IPS-15b (cell line): Measurements from ENCODE around the gene SLC44A2.
"Not testable (repeated sequence)": the region's sequence is repeated elsewhere in the genome, so short reads cannot be mapped to it uniquely, and the experiment has no call there.

Source experiments
- H3K27me3 ChIP-seq: one replicate; pipeline ENCODE4 v1.6.1; 2013; ENCODE audit warnings: low read length; ENCODE audit not compliant: control insufficient read depth, insufficient read depth
- H3K36me3 ChIP-seq: one replicate; pipeline ENCODE4 v1.6.1; 2013; ENCODE audit warnings: low read length; ENCODE audit not compliant: control insufficient read depth, insufficient read depth
- H3K4me1 ChIP-seq: one replicate; pipeline ENCODE4 v1.6.1; 2013; ENCODE audit warnings: mild to moderate bottlenecking, low read length; ENCODE audit not compliant: control insufficient read depth, insufficient read depth
- H3K4me3 ChIP-seq: one replicate; pipeline ENCODE4 v1.5.1; 2013; ENCODE audit warnings: low read depth, low read length
- H3K9ac ChIP-seq: one replicate; pipeline ENCODE4 v1.6.1; 2013; ENCODE audit warnings: low read depth, mild to moderate bottlenecking, low read length
- H3K9me3 ChIP-seq: one replicate; pipeline ENCODE4 v1.6.1; 2013; ENCODE audit warnings: mild to moderate bottlenecking, low read length; ENCODE audit not compliant: control insufficient read depth, insufficient read depth

SLC44A2 gene

DNA sequence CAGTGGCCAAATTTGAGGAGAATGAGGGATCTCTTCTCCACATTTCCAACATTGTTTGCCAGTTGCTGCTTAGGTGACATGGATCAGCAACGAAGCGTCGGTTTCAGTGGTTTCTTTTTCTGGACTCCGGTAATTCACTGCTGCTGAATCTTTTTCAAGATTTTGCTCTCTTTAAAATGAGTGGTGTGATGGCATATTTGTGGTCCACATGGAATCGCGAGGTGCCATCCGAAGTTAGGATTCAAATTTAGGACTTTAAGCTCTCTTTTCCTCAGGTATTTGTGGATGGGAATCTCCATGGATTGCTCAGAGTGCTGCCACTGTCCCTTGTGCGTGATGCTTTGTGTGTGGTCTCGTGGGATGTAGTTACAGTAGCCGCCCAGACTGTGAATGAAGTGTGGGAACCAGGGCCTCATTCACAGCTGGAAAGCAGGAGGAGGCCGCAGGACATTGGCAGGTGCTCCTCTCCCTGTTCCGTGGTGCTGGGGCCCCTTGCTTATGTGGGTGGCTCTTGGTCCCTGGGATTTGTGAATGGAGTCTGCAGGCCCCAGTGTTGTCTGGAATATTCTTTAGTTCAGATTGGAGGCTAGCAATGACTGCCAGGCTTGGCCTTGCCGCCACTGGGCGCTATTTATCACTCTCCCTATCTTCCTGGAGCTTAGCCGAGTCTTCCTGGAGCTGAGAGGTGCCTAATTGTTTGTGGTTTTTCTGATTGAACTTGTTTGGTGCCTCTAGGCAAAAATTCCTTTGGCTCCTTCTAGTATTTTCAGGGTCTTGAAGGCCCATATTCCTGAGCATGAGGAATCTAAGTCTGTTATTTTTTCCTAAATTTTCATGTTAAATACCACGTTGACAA is 30.3 kb downstream of the SLC44A2 start:
- Histone ChIP-seq H3K9me3 (no peaks in the 10 kb centered on the region), H3K4me3 (peak overlapping the region; percentile 81), H3K4me1 (peaks cover 8% of the 10 kb centered on the region), H3K27me3 (no peaks in the 10 kb centered on the region), H3K36me3 (peaks cover 14% of the 10 kb centered on the region), H3K9ac (peak overlapping the region; percentile 99)

DNA sequence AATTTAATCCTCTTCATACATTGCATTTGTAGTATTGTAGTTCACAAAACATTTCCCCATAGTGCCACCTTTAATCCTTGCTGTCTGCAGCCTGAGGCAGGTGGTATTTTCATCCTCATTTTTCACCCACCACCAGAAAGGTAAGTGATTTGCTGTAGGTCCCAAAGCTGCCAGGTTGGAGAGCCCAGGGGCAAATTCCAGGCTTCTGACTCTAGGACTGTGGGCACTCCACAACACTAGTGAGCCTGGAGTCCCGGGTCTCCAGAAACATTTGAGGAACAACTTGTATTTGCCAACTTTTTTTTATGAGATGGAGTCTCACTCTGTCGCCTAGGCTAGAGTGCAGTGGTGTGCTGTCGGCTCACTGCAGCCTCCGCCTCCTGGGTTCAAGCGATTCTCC is 35.0 kb downstream of the SLC44A2 start:
- peaks cover 11% of the 10 kb centered on the region for H3K4me1 ChIP-seq
- peaks cover 22% of the 10 kb centered on the region for H3K36me3 ChIP-seq
- H3K9ac ChIP-seq = no peak overlapping the region
- no peak overlapping the region for H3K4me3 ChIP-seq
- no peaks in the 10 kb centered on the region for H3K27me3 ChIP-seq
- no peaks in the 10 kb centered on the region for H3K9me3 ChIP-seq

DNA sequence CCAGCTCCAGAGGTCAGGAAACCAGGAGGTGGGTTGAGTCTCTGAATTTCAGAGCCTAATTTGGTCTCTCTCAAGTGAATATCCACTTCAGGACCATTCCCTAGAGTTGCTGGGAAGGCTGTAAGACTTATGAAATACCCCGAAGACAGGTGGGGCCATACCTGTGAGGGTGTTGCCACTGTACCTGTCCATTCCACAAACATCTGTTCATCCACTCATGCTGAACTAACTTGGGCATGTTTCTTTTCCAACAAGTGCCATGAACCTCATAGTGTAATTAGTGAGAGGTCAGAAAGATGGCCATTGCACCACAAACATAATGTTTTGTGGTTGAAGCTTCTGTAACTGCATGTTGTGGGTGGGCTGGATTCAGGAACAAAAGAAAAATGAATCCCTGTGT is 36.6 kb downstream of the SLC44A2 start:
- no peak overlapping the region for H3K4me3 ChIP-seq
- H3K9me3 ChIP-seq = no peaks in the 10 kb centered on the region
- H3K9ac ChIP-seq = no peak overlapping the region
- no peaks in the 10 kb centered on the region for H3K27me3 ChIP-seq
- peaks cover 22% of the 10 kb centered on the region for H3K36me3 ChIP-seq
- peaks cover 11% of the 10 kb centered on the region for H3K4me1 ChIP-seq

DNA sequence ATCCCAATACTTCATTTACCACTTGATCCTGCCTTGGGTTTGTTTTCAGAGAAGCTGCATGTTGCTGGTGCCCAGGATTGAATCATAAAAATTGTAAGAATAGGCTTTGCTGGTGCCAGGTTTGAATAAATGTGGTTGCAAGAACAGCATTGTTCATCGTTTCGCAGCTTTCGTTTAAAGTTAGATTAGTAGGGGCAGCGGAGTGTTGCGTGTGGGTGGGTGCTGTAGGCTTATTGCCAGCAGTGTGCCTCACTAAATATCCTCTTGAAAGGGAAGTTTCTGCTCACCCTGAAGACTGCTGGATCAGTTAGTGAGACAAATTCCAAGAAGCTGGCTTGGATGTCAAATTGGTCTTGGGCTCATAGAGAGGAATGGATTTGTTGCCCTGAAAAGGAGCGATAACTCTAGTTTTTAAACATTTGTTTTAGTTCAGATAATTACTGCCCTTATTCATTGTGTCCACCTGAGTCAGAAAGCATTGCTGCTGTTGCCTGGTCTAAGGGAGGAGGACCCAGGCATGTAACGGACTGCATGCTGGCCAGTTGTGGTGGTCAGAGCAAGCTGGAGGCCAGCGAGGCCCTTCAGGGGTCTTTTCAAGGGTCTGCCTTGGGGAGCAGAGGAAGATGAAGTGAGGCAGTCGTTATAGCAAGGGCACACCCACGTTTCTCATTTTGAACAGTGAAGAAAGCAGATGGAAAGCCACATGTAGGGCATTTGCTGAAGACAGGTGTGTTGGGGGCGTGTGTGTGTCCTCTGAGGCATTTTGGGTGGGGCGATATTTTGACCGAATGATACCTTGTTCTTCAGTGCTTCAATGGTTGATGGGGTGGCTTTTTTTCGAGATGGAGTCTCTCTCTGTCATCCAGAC is 37.3 kb downstream of the SLC44A2 start:
- no peaks in the 10 kb centered on the region for H3K9me3 ChIP-seq
- no peak overlapping the region for H3K4me3 ChIP-seq
- no peaks in the 10 kb centered on the region for H3K27me3 ChIP-seq
- no peak overlapping the region for H3K9ac ChIP-seq
- peaks cover 11% of the 10 kb centered on the region for H3K4me1 ChIP-seq
- peaks cover 22% of the 10 kb centered on the region for H3K36me3 ChIP-seq

DNA sequence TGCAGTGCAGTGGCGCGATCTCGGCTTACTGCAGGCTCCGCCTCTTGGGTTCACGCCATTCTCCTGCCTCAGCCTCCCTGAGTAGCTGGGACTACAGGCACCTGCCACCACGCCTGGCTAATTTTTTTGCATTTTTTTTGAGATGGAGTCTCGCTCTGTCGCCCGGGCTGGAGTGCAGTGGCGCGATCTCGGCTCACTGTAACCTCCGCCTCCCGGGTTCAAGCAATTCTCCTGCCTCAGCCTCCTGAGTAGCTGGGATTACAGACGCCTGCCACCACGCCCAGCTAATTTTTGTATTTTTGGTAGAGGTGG is 37.9 kb downstream of the SLC44A2 start:
- not testable (repeated sequence) for H3K9me3 ChIP-seq, H3K4me3 ChIP-seq, H3K9ac ChIP-seq, H3K27me3 ChIP-seq, H3K4me1 ChIP-seq
- H3K36me3 ChIP-seq = peaks cover 24% of the 10 kb centered on the region

DNA sequence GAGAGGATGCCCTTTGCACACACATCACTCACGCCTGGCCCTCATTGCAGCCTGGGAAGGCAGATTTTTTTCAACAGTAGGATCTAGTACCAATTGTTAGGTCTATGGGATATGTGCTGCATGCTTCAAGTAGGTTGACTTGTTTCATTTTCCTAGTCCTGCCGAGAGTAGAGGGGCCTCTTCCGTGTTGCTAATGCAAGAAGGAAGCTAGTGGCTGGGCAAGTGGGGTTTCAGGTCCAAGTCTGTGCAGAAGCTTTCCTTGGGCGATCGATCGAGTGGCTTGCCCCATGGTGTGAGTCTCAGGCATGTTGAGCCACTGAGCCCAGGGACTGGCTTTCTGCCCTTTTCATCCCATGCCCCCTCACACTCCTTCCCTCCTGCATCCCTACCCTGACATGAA is 42.5 kb downstream of the SLC44A2 start:
- H3K4me3 ChIP-seq = no peak overlapping the region
- H3K9me3 ChIP-seq = no peaks in the 10 kb centered on the region
- no peaks in the 10 kb centered on the region for H3K27me3 ChIP-seq
- H3K4me1 ChIP-seq = no peaks in the 10 kb centered on the region
- no peak overlapping the region for H3K9ac ChIP-seq
- H3K36me3 ChIP-seq = peaks cover 25% of the 10 kb centered on the region

DNA sequence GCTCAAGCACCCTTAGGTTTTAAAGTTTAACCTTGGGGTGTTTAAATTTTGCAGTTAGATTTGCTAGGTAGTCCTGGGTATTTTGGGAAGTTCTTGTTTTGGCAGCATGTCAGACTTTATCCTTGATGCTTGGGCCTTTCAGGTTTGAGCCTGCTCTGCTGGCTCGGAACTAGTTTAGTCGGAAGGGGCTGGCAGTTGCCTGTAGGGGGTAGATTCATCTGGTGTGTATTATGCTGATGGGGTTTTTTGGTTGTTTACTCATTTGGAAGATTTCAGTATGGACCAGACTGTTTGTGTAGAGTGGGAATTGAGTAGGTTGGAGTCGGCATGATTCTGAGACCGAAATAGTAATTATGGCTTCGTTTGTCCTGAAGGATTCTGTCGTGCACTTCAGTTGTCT is 43.9 kb downstream of the SLC44A2 start:
- no peaks in the 10 kb centered on the region for H3K4me1 ChIP-seq
- no peaks in the 10 kb centered on the region for H3K9me3 ChIP-seq
- H3K9ac ChIP-seq = no peak overlapping the region
- H3K4me3 ChIP-seq = no peak overlapping the region
- no peaks in the 10 kb centered on the region for H3K27me3 ChIP-seq
- peaks cover 33% of the 10 kb centered on the region for H3K36me3 ChIP-seq

DNA sequence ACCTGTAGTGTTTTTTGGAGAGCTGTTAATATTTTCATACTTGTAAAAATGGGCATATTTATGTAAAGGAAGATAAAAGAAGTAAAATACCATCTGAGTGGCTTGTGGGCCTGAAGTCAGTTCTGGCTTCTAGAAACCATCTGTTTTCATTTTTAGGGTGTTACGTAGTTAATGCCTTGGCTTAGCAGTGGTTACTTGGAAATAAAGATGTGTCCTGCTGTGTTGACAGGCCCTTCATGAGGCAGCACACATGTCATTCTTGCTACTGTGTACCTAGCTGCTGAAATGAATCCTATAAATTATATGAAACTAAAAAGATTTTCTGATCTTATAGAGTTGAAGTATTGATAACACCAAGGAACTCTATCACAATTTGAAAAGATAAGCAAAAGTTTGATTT is 44.8 kb downstream of the SLC44A2 start:
- Histone ChIP-seq H3K27me3 (no peaks in the 10 kb centered on the region), H3K4me1 (no peaks in the 10 kb centered on the region), H3K9me3 (no peaks in the 10 kb centered on the region), H3K36me3 (peaks cover 33% of the 10 kb centered on the region), H3K4me3 (no peak overlapping the region), H3K9ac (no peak overlapping the region)

DNA sequence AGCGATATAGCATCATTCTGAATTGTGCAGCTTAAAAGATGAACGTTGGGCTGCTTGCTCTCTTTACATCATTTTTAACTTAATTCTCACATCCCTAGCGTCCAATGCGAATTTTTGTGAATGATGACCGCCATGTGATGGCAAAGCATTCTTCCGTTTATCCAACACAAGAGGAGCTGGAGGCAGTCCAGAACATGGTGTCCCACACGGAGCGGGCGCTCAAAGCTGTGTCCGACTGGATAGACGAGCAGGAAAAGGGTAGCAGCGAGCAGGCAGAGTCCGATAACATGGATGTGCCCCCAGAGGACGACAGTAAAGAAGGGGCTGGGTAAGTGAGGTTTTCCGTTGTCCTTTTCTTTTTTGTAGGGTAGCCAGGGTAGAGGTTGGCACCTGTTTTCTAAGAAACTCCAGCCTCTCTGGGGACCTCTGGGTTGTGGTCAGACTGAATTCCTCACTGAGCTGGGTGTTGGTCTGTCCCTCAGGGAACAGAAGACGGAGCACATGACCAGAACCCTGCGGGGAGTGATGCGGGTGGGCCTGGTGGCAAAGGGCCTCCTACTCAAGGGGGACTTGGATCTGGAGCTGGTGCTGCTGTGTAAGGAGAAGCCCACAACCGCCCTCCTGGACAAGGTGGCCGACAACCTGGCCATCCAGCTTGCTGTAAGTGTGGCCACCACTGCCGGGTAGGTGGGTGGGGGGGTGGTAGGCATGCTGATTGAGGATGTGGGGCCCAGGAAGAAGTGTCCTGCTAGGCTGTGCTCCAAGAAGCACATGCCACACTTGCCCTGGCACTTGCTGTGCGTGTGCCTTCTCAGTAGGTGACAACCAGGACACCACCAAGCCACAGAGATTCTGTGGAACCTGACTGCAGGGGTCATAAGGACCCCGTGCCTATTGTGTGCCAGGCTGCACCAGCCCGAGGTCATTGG is 45.8 kb downstream of the SLC44A2 start:
- H3K9ac ChIP-seq = no peak overlapping the region
- no peaks in the 10 kb centered on the region for H3K27me3 ChIP-seq
- no peak overlapping the region for H3K4me3 ChIP-seq
- H3K36me3 ChIP-seq = peaks cover 36% of the 10 kb centered on the region
- no peaks in the 10 kb centered on the region for H3K4me1 ChIP-seq
- H3K9me3 ChIP-seq = no peaks in the 10 kb centered on the region

DNA sequence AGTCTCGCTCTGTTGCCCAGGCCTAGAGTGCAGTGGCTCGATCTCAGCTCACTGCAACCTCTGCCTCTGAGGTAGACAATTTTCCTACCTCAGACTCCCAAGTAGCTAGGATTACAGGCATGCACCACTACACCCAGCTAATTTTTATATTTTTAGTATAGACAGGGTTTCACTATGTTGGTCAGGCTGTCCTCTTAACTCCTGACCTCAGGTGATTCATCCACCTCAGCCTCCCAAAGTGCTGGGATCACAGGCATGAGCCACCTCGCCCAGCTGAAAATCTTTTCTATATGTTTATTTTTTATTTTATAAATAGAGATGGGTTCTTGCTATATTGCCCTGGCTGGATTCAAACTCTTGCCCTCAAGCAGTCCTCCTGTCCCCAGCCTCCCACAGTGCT is 46.6 kb downstream of the SLC44A2 start:
- H3K9ac ChIP-seq, H3K4me1 ChIP-seq, H3K27me3 ChIP-seq, H3K9me3 ChIP-seq, H3K4me3 ChIP-seq: not testable (repeated sequence)
- peaks cover 37% of the 10 kb centered on the region for H3K36me3 ChIP-seq

DNA sequence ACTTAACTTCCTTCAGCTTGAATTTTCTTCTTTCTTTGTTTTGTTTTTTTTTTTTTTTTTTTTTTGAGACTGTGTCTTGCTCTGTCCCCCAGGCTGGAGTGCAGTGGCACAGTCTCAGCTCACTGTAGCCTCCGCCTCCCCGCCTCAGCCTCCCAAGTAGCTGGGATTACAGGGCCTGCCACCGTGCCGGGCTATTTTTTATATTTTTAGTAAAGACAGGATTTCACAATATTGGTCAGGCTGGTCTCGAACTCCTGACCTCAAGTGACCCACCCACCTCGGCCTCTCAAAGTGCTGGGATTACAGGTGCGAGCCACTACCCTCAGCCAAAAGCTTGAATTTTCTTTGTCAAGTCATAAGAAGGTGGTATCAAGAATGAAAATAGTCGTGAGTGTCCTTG is 49.9 kb downstream of the SLC44A2 start:
- H3K9ac ChIP-seq, H3K9me3 ChIP-seq, H3K4me3 ChIP-seq, H3K27me3 ChIP-seq, H3K4me1 ChIP-seq: not testable (repeated sequence)
- H3K36me3 ChIP-seq = peaks cover 68% of the 10 kb centered on the region
